HG03108 (cell line): ENCODE data around the gene TCEA3.

Experiments
- ATAC-seq: cut with Tn5 transposase; IDR thresholded peaks from one replicate; pipeline ENCODE4 v1.9.1; 2021; ENCODE audit warnings: moderate library complexity; ENCODE audit not compliant: unreplicated experiment

TCEA3 gene

GRCh38 chr1:23424293-23425192 is at the start of gene TCEA3:
Gene TCEA3 (minus strand): TSS chr1:23424748. CDS start chr1:23424633, 115 bp downstream.
- ATAC-seq: no peak

GRCh38 chr1:23473037-23473800 is 48.7 kb upstream of the TCEA3 start:
- no peak for ATAC-seq

- ATAC-seq: no peak
These were observed 47.9 kb upstream of the TCEA3 start for GRCh38 chr1:23472351-23473036.

- no peak for ATAC-seq
These were observed 47.0 kb upstream of the TCEA3 start for GRCh38 chr1:23471473-23472075.

GRCh38 chr1:23470282-23471070 is 45.9 kb upstream of the TCEA3 start:
- no peak for ATAC-seq

- no peak for ATAC-seq
These were observed 44.9 kb upstream of the TCEA3 start for GRCh38 chr1:23469372-23469982.

- ATAC-seq: no peak
These were observed 42.0 kb upstream of the TCEA3 start for GRCh38 chr1:23466423-23466989.

- ATAC-seq: no peak
These were observed 38.7 kb upstream of the TCEA3 start for GRCh38 chr1:23463286-23463685.

GRCh38 chr1:23462766-23463165 is 38.2 kb upstream of the TCEA3 start:
- no peak for ATAC-seq

GRCh38 chr1:23461050-23461449 is 36.5 kb upstream of the TCEA3 start:
- ATAC-seq: no peak

GRCh38 chr1:23460519-23460918 is 36.0 kb upstream of the TCEA3 start:
- ATAC-seq: no peak

GRCh38 chr1:23459338-23459757 is 34.8 kb upstream of the TCEA3 start:
- ATAC-seq: no peak

- no peak for ATAC-seq
These were observed 31.7 kb upstream of the TCEA3 start for GRCh38 chr1:23456226-23456625.

GRCh38 chr1:23453455-23454000 is 29.0 kb upstream of the TCEA3 start:
- ATAC-seq: no peak

GRCh38 chr1:23452011-23452411 is 27.5 kb upstream of the TCEA3 start:
- no peak for ATAC-seq

GRCh38 chr1:23451441-23451840 is 26.9 kb upstream of the TCEA3 start:
- no peak for ATAC-seq

- ATAC-seq: no peak
These were observed 26.3 kb upstream of the TCEA3 start for GRCh38 chr1:23450894-23451293.

- no peak for ATAC-seq
These were observed 25.4 kb upstream of the TCEA3 start for GRCh38 chr1:23449958-23450357.

GRCh38 chr1:23449306-23449705 is 24.8 kb upstream of the TCEA3 start:
- no peak for ATAC-seq
